ENCODE results near the gene IGLL1.

Gene IGLL1

DNA sequence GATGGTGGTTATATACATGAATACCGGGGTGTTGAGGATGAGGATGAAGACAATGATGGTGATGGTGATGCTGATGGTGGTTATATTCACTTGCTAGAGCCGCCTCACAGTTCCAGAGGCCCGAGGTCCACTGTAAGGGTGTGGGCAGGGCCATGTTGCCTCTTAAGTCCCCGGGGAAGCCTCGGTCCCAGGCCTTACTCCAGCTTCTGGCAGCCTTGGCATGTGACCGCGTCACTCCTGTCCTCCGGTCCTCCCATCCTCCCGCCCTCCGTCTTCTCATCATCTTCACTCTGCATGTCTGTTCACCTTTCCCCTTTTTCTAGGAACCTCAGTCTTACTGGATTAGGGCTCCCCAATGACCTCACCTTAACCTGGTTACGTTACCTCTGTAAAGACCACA, 54.6 kb downstream of the IGLL1 start:
- Mint-ChIP-seq H3K4me3 (no peak overlapping the region), H3K9me3 (no peaks in the 10 kb centered on the region), H3K36me3 (ENCODE audit: low read depth) (no peaks in the 10 kb centered on the region), H3K4me1 (peaks cover 5% of the 10 kb centered on the region), H3K27me3 (peaks cover 21% of the 10 kb centered on the region), H3K27ac (no peak overlapping the region)
- ATAC-seq (no peak), DNase-seq (no peak)

- Mint-ChIP-seq H3K27ac (no peak overlapping the region), H3K4me3 (no peak overlapping the region), H3K9me3 (no peaks in the 10 kb centered on the region), H3K36me3 (ENCODE audit: low read depth) (no peaks in the 10 kb centered on the region), H3K4me1 (peaks cover 5% of the 10 kb centered on the region), H3K27me3 (peaks cover 25% of the 10 kb centered on the region)
- no peak for DNase-seq
- ATAC-seq = no peak
Measured at GRCh38 chr22:23524226-23524625, 55.9 kb downstream of the IGLL1 start.

DNA sequence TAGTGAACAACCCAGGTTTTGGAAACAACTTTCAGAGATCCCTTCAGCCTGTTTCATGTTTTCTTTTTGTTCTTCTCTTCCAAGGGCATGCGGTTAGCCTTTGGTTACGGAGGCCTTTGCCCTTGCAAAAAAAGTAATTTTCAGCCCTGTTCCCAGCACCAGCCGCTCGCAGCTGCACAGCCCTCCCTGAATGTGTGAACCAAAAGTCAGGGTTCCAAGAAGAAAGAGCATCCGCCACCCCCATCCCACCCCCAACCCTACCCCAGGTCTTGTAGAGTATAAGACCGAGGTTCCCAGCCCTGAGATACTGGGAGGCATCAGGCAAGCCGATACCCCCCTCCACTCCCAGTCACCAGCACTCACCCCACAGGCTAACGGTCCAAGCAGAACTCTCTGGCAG, 56.4 kb downstream of the IGLL1 start:
- Mint-ChIP-seq H3K36me3 (ENCODE audit: low read depth) (no peaks in the 10 kb centered on the region), H3K27me3 (peaks cover 25% of the 10 kb centered on the region), H3K4me1 (peaks cover 5% of the 10 kb centered on the region), H3K4me3 (no peak overlapping the region), H3K9me3 (no peaks in the 10 kb centered on the region), H3K27ac (no peak overlapping the region)
- DNase-seq (no peak), ATAC-seq (no peak)
